ENCODE data around the gene ACVR1. TPM values are rescaled to one million over a fixed set of nuclear protein-coding genes. Genes with fewer than 3 reads are reported as not detected.

Gene ACVR1
- total and polyA plus RNA-seq, 9 of the 15 experiments (the other 6 are each of a cell fraction or from before 2014, with no cell fraction given), result 3.8 to 14.3 (median 6.9) TPM

DNA sequence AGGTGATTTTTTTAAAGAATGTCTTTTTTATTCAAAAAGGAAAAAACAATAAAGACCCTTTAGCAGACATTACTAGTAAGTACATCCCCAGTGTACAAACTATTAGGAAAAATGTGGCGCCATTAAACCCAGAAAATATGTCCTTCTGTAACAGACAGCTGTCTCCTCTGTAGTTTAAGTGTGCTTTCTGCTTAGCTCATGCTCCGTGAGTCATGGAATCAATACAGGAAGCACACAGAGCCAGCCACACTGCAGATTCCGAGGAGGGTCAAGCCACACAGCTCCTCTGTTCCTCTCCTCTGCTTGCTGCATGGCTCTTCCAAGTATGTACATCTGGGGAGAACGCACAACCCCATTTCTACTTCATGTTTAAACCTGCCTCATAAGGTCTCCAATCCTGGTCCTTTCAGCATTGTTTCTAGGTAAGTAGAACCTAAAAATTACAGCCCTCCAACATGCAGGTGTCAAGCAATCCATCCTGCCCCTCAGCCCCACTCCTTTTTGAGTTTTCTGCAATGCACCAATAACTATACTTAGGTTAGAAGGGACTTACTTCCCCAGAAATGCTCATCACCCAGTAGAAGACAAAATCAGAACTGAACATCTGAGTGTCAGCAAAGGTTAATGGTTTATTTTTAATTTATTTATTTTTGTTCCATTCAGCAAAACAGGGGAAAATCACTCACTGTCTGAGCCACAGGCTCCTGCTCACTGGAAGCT, 37.5 kb downstream of the ACVR1 start (continued):
- no peak for TF ChIP-seq TRIM25 (IDR thresholded peaks at IDR 0.05; ENCODE audit: borderline replicate concordance)

- intact Hi-C loops (cut with micrococcal nuclease), result loop anchor here (1.0 to 5.0 kb wide), 2 partner anchors 52 to 169 kb away; no protein-coding TSS in a partner anchor
- Histone ChIP-seq H3K79me2 (ENCODE audit: control insufficient read depth, insufficient read depth, low read length) (peaks cover 19% of the 10 kb centered on the region; the same call in 2 of the 3 replicates), H2AFZ (ENCODE audit: low read depth, low read length) (peak overlapping the region; percentile 84), H3K4me2 (ENCODE audit: insufficient read depth, low read length) (peak overlapping the region; percentile 92), H3K4me3 (peak overlapping the region; percentile 30), H3K9ac (ENCODE audit: insufficient read depth in 1 of 2, low read depth in 2 of 2, low read length in 2 of 2) (peak overlapping the region; percentile 76 to 85; a peak in 3 of 4 replicates), H3K9me3 (replicated peaks; ENCODE audit: control insufficient read depth, insufficient read depth, low read depth, low read length) (no peaks in the 10 kb centered on the region), H3K27me3 (ENCODE audit: control insufficient read depth in 2 of 2, insufficient read depth in 2 of 2, low read length in 2 of 2) (no peaks in the 10 kb centered on the region), H3K36me3 (ENCODE audit: control insufficient read depth, insufficient read depth, low read length) (no peaks in the 10 kb centered on the region; the same call in 2 of the 3 replicates), H3K4me1 (replicated peaks in 1 of 2; ENCODE audit: control insufficient read depth in 2 of 2, insufficient read depth in 2 of 2, low read length in 2 of 2) (peaks cover 14 to 50% of the 10 kb centered on the region in 2 experiments), H3K27ac (ENCODE audit: extremely low read depth, low read depth, low read length) (peak overlapping the region; percentile 93), H4K20me1 (replicated peaks; ENCODE audit: control insufficient read depth, insufficient read depth, low read length) (no peaks in the 10 kb centered on the region), H3K9me1 (ENCODE audit: control insufficient read depth, insufficient read depth, low read length) (no peaks in the 10 kb centered on the region)
- POLR2A ChIA-PET, result interaction anchor here (0.6 to 2.5 kb wide), 10 partner anchors 9 to 209 kb away, joined by 3 to 15 read pairs (median 3); partner anchors contain the start of gene ACVR1
- BruUV-seq (replicated peaks), result TSS peak; percentile 47
- CTCF ChIA-PET (ENCODE audit: low intra/inter-chr PET ratio), result no interaction called here
- in situ Hi-C loops (cut with MboI), result no loop called here
- peak in 2 of 4 experiments; percentile 28 to 34 for DNase-seq (ENCODE audit: extremely low read depth in 1 of 4, low spot score in 3 of 4)
- 3% methylated on average over 13 of the region's 13 CpGs for WGBS (ENCODE audit: insufficient coverage, low coverage, missing lambda C conversion rate)
- FAIRE-seq, result no peak
- peak; percentile 11 for ATAC-seq
- 0 out of 2 replicates have a peak, but pooled peaks have one; percentile 60 for TF ChIP-seq ARID2 (IDR thresholded peaks at IDR 0.05)
- TF ChIP-seq CHD1 (IDR thresholded peaks at IDR 0.05; ENCODE audit: low read length), result peak; percentile 18
- TF ChIP-seq PHB2 (IDR thresholded peaks at IDR 0.05; ENCODE audit: low read depth), result peak; percentile 54; the same call in 1 of the 2 replicates
- no peak for TF ChIP-seq GTF2A2 (tag; IDR thresholded peaks at IDR 0.05)
- TF ChIP-seq ETV5 (CRISPR knock-in tag; IDR thresholded peaks at IDR 0.05; ENCODE audit: low read depth), result no peak
- TF ChIP-seq, protein P1, sequence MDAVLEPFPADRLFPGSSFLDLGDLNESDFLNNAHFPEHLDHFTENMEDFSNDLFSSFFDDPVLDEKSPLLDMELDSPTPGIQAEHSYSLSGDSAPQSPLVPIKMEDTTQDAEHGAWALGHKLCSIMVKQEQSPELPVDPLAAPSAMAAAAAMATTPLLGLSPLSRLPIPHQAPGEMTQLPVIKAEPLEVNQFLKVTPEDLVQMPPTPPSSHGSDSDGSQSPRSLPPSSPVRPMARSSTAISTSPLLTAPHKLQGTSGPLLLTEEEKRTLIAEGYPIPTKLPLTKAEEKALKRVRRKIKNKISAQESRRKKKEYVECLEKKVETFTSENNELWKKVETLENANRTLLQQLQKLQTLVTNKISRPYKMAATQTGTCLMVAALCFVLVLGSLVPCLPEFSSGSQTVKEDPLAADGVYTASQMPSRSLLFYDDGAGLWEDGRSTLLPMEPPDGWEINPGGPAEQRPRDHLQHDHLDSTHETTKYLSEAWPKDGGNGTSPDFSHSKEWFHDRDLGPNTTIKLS (IDR thresholded peaks at IDR 0.05; ENCODE audit: borderline replicate concordance, low read depth), result no peak
- no peak for TF ChIP-seq ZNF436 (CRISPR knock-in tag; IDR thresholded peaks at IDR 0.05)
- TF ChIP-seq, protein P2, sequence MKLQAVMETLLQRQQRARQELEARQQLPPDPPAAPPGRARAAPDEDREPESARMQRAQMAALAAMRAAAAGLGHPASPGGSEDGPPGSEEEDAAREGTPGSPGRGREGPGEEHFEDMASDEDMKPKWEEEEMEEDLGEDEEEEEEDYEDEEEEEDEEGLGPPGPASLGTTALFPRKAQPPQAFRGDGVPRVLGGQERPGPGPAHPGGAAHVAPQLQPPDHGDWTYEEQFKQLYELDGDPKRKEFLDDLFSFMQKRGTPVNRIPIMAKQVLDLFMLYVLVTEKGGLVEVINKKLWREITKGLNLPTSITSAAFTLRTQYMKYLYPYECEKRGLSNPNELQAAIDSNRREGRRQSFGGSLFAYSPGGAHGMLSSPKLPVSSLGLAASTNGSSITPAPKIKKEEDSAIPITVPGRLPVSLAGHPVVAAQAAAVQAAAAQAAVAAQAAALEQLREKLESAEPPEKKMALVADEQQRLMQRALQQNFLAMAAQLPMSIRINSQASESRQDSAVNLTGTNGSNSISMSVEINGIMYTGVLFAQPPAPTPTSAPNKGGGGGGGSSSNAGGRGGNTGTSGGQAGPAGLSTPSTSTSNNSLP (IDR thresholded peaks at IDR 0.05; ENCODE audit: borderline replicate concordance, low read depth, low read length), result no peak
- TF ChIP-seq STAT5A (IDR thresholded peaks at IDR 0.05; ENCODE audit: borderline replicate concordance, low read length), result no peak
- TF ChIP-seq CBX1 (IDR thresholded peaks at IDR 0.05; ENCODE audit: low read depth), result no peak
- TF ChIP-seq, protein P3, sequence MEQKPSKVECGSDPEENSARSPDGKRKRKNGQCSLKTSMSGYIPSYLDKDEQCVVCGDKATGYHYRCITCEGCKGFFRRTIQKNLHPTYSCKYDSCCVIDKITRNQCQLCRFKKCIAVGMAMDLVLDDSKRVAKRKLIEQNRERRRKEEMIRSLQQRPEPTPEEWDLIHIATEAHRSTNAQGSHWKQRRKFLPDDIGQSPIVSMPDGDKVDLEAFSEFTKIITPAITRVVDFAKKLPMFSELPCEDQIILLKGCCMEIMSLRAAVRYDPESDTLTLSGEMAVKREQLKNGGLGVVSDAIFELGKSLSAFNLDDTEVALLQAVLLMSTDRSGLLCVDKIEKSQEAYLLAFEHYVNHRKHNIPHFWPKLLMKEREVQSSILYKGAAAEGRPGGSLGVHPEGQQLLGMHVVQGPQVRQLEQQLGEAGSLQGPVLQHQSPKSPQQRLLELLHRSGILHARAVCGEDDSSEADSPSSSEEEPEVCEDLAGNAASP (IDR thresholded peaks at IDR 0.05), result no peak
These were observed 38.2 kb downstream of the ACVR1 start for GRCh38 chr2:157837851-157838441.

Measured in K562 (cell line).